ACC112 (cell line): ENCODE data around the gene PON1.

Source experiments
- H2AFZ ChIP-seq: fragments of 200-600 bp; sonication (generic); one replicate; pipeline ENCODE4 v1.6.0; 2017; ENCODE audit warnings: antibody characterized with exemption, low read length; ENCODE audit not compliant: unreplicated experiment
- H3K27ac ChIP-seq: fragments of 200-600 bp; sonication (generic); 2 replicates; pipeline ENCODE4 v1.5.1; 2014; ENCODE audit warnings: low read depth, mild to moderate bottlenecking, antibody characterized with exemption, low read length, moderate library complexity
- H3K27me3 ChIP-seq: fragments of 200-600 bp; sonication (generic); 2 replicates; pipeline ENCODE4 v1.6.1; 2014; ENCODE audit warnings: mild to moderate bottlenecking, antibody characterized with exemption, low read length, moderate library complexity, mixed read lengths; ENCODE audit not compliant: insufficient read depth
- H3K36me3 ChIP-seq: fragments of 200-600 bp; sonication (generic); 2 replicates; pipeline ENCODE4 v1.6.1; 2016; ENCODE audit warnings: mild to moderate bottlenecking, antibody characterized with exemption, low read length, moderate library complexity, mixed read lengths; ENCODE audit not compliant: insufficient read depth
- H3K4me1 ChIP-seq: fragments of 200-600 bp; sonication (generic); one replicate; pipeline ENCODE4 v1.6.1; 2016; ENCODE audit warnings: low read length, mixed read lengths; ENCODE audit not compliant: insufficient read depth, unreplicated experiment, control insufficient read depth
- H3K4me3 ChIP-seq: fragments of 200-600 bp; sonication (generic); 2 replicates; pipeline ENCODE4 v1.5.1; 2014; ENCODE audit warnings: mild to moderate bottlenecking, low read depth, low read length
- H3K79me2 ChIP-seq: fragments of 200-600 bp; sonication (generic); one replicate; pipeline ENCODE4 v1.6.0; 2016; ENCODE audit warnings: low read length; ENCODE audit not compliant: control insufficient read depth, unreplicated experiment, insufficient read depth

The PON1 gene

GRCh38 chr7:95334447-95334846 lies 10.1 kb upstream of the PON1 start:
- Histone ChIP-seq H3K27me3 (no peaks in the 10 kb centered on the region), H3K27ac (peak overlapping the region; percentile 49), H3K4me1 (peaks cover 23% of the 10 kb centered on the region), H2AFZ (no peak overlapping the region), H3K4me3 (no peak overlapping the region), H3K36me3 (no peaks in the 10 kb centered on the region), H3K79me2 (no peaks in the 10 kb centered on the region)

DNA sequence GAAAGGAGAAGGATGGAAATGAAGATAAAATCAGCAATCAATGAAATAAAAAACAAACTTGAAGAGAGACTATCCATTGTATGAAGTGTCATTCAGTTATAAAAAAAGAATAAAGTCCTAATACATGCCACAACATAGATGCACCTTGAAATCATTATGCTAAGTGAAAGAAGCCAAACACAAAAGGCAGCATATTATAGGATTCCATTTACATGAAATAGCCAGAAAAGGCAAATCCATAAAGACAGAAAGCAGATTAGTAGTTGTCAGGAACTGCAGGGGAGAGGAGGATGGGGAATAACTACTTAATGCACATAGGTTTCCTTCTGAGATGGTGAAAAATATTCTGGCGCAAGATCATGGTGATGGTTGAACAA lies 6.6 kb upstream of the PON1 start:
- Histone ChIP-seq H3K27me3 (no peaks in the 10 kb centered on the region), H3K27ac (peak overlapping the region; percentile 11; the same call in 1 of the 2 replicates), H3K36me3 (no peaks in the 10 kb centered on the region), H3K4me1 (peaks cover 23% of the 10 kb centered on the region), H3K79me2 (no peaks in the 10 kb centered on the region), H3K4me3 (peak overlapping the region; percentile 76), H2AFZ (peak overlapping the region; percentile 87)

- Histone ChIP-seq H3K27ac (peak overlapping the region; percentile 11; the same call in 1 of the 2 replicates), H2AFZ (peak overlapping the region; percentile 87), H3K27me3 (peaks cover 5% of the 10 kb centered on the region; the same call in 1 of the 2 replicates), H3K36me3 (no peaks in the 10 kb centered on the region), H3K79me2 (no peaks in the 10 kb centered on the region), H3K4me3 (peak overlapping the region; percentile 76), H3K4me1 (peaks cover 18% of the 10 kb centered on the region)
Measured at GRCh38 chr7:95330204-95330960, 6.0 kb upstream of the PON1 start.

GRCh38 chr7:95327356-95327755 lies 3.0 kb upstream of the PON1 start:
- Histone ChIP-seq H3K4me1 (peaks cover 7% of the 10 kb centered on the region), H3K79me2 (no peaks in the 10 kb centered on the region), H2AFZ (no peak overlapping the region), H3K4me3 (no peak overlapping the region), H3K27ac (no peak overlapping the region), H3K27me3 (peaks cover 6% of the 10 kb centered on the region; the same call in 1 of the 2 replicates), H3K36me3 (no peaks in the 10 kb centered on the region)

GRCh38 chr7:95323410-95324129 lies 762 bp downstream of the PON1 start:
- Histone ChIP-seq H3K79me2 (no peaks in the 10 kb centered on the region), H3K36me3 (no peaks in the 10 kb centered on the region), H3K4me3 (no peak overlapping the region), H3K27me3 (peaks cover 6% of the 10 kb centered on the region; the same call in 1 of the 2 replicates), H3K4me1 (no peaks in the 10 kb centered on the region), H2AFZ (no peak overlapping the region), H3K27ac (no peak overlapping the region)

DNA sequence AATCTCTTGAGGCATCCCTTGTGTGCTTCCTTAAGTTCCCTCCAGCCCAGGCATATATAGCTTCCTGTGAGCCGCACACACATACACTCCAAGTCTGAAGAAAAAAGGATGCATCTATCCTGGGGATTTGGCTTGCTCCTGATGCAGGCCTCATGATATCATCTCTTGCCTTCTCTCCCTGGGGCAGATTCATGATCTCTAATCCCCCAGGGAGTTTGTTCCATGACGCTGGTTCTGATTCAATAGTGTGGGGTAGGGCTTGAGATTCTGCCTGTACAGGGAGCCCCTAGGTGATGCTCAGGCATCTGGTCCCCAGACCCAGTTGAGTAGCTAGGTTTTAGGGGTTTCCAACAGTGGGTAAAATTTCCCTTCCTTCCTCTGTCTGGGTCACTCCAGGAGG lies 1.5 kb downstream of the PON1 start:
- H3K79me2 ChIP-seq = no peaks in the 10 kb centered on the region
- H3K27ac ChIP-seq = no peak overlapping the region
- no peaks in the 10 kb centered on the region for H3K36me3 ChIP-seq
- peaks cover 6% of the 10 kb centered on the region; the same call in 1 of the 2 replicates for H3K27me3 ChIP-seq
- H3K4me3 ChIP-seq = no peak overlapping the region
- H2AFZ ChIP-seq = no peak overlapping the region
- H3K4me1 ChIP-seq = no peaks in the 10 kb centered on the region

GRCh38 chr7:95322396-95322795 lies 1.9 kb downstream of the PON1 start:
- Histone ChIP-seq H3K4me1 (no peaks in the 10 kb centered on the region), H3K27ac (no peak overlapping the region)

DNA sequence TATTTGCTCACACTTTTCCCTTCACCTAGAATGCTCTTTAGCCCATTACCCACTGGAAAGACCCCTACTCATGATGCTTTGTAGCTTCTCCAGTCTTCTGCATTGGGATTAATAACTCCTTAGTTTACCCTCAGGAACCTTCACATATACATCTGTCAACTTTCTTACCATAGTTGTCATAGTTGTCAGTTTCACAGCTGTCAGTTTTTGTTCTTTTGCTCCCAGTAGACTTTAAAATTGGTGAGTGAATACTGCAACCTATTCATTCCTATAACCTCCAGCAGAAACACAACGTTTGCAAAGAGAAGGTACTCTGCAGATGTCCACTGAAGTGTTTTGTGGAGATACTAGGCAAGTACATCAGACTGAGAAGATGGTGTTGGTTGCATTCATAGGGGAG lies 2.6 kb downstream of the PON1 start:
- H3K4me3 ChIP-seq = no peak overlapping the region
- no peak overlapping the region for H2AFZ ChIP-seq
- H3K36me3 ChIP-seq = no peaks in the 10 kb centered on the region
- peaks cover 6% of the 10 kb centered on the region; the same call in 1 of the 2 replicates for H3K27me3 ChIP-seq
- no peak overlapping the region for H3K27ac ChIP-seq
- no peaks in the 10 kb centered on the region for H3K79me2 ChIP-seq
- no peaks in the 10 kb centered on the region for H3K4me1 ChIP-seq

More at GRCh38 chr7:95322396-95322795, 1.9 kb downstream of the PON1 start:
- H3K36me3 ChIP-seq = no peaks in the 10 kb centered on the region
- peaks cover 6% of the 10 kb centered on the region; the same call in 1 of the 2 replicates for H3K27me3 ChIP-seq
- no peak overlapping the region for H2AFZ ChIP-seq
- H3K4me3 ChIP-seq = no peak overlapping the region
- H3K79me2 ChIP-seq = no peaks in the 10 kb centered on the region

DNA sequence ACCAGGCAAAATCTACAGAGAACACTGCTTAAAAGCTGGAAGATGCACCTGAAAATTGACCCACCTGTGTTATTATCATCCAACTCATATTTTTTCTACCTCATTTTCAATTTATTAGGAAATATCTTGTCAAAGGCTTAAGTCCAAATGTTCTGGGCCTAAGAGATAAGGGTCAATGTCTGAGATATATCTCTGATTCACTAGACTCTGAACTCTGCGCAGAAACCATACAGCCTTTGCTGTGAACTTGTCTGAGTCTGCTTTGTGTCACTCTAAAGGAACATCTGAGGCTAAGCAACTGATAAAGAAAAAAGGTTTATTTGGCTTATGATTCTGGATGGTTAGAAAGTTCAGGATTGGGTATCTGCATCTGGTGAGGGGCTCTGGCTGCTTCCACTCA lies 3.7 kb downstream of the PON1 start:
- Histone ChIP-seq H2AFZ (no peak overlapping the region), H3K4me3 (no peak overlapping the region), H3K4me1 (no peaks in the 10 kb centered on the region), H3K79me2 (no peaks in the 10 kb centered on the region), H3K36me3 (no peaks in the 10 kb centered on the region), H3K27me3 (peaks cover 4% of the 10 kb centered on the region; the same call in 1 of the 2 replicates), H3K27ac (no peak overlapping the region)

GRCh38 chr7:95319570-95319969 lies 4.8 kb downstream of the PON1 start:
- Histone ChIP-seq H2AFZ (no peak overlapping the region), H3K36me3 (no peaks in the 10 kb centered on the region), H3K79me2 (no peaks in the 10 kb centered on the region), H3K27me3 (no peaks in the 10 kb centered on the region), H3K27ac (no peak overlapping the region), H3K4me1 (no peaks in the 10 kb centered on the region), H3K4me3 (no peak overlapping the region)
